OCI-LY1 (cell line): ENCODE measurements around the gene SYNGR1.

Experiments used
- CTCF ChIP-seq: fragments of 200-600 bp; sonication (generic), shearing (Covaris generic); IDR thresholded peaks from 2 replicates; pipeline ENCODE4 v1.5.1; 2017; ENCODE audit warnings: mild to moderate bottlenecking, antibody characterized with exemption, low read length, moderate library complexity, mixed read lengths
- EZH2 ChIP-seq: fragments of 200-600 bp; sonication (generic), shearing (Covaris generic); IDR thresholded peaks from 2 replicates; pipeline ENCODE4 v1.8.0; 2017; ENCODE audit warnings: borderline replicate concordance, mixed run types, mild to moderate bottlenecking, antibody characterized with exemption, low read length, moderate library complexity, mixed read lengths

GRCh38 chr22:39363751-39364515, 14.1 kb downstream of the SYNGR1 start:
- TF ChIP-seq CTCF: no peak
- no peak for TF ChIP-seq EZH2
